ENCODE data around the gene RAPGEF1.

GRCh38 chr9:131583337-131583645 lies 156.6 kb downstream of the RAPGEF1 start:
- TF ChIP-seq CTCF (IDR thresholded peaks at IDR 0.05) (no peak), EP300 (IDR thresholded peaks at IDR 0.05) (no peak), ESRRA (IDR thresholded peaks at IDR 0.05; ENCODE audit: borderline replicate concordance, low read length) (no peak), POLR2A (IDR thresholded peaks at IDR 0.05; ENCODE audit: low read length) (no peak)
